PFSK-1 (cell line): Measurements from ENCODE around the gene CEP112.

Experiments used
- POLR2AphosphoS5 ChIP-seq: IDR thresholded peaks from 2 replicates; pipeline ENCODE4 v1.6.1; 2012; ENCODE audit warnings: low read depth, mild to moderate bottlenecking, control low read depth, low read length, moderate library complexity
- TAF1 ChIP-seq: IDR thresholded peaks from 2 replicates; pipeline ENCODE4 v1.6.1; 2012; ENCODE audit warnings: low read length, control low read depth, borderline replicate concordance; ENCODE audit not compliant: insufficient read depth

DNA sequence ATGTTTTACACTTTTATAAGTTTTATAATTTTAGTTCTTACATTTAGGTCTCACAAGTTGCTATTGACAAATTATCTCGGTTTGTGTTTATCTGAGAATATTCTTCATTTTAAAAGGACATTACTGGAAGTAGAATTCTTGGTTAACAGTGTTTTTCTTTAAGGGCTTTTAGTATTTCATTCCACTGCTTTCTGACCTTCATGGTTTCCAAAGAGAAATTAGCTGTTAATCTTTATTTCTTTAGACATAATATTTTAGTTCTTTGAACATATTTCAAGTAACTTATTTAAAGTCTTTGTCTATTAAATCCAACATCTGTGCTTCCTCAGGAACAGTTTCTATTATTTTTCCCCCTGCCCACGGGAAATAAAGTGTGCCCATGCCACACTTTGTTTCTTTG is 390.4 kb downstream of the CEP112 start:
- TF ChIP-seq TAF1 (no peak), POLR2AphosphoS5 (no peak)
